Vagina (tissue), 2 donors: ENCODE results near the gene DKK2.

Experiments
- POLR2A ChIP-seq, 2 donors: fragments of 450-650 bp; IDR thresholded peaks; one replicate each; pipeline ENCODE4 v1.6.1; 2017; ENCODE audit warnings: antibody characterized with exemption in 2 of 2, mild to moderate bottlenecking in 2 of 2, moderate library complexity in 2 of 2
- TF ChIP-seq, protein P1 (sequence below), 3 experiments: fragments of 450-650 bp in 2 of 3; fragments of 200-600 bp in 1 of 3; sonication (generic) in 1 of 3; IDR thresholded peaks; one replicate each; pipeline ENCODE4 v1.5.1; 2017 to 2019; ENCODE audit warnings: antibody characterized with exemption in 3 of 3, mild to moderate bottlenecking in 2 of 3, moderate library complexity in 2 of 3

DNA sequence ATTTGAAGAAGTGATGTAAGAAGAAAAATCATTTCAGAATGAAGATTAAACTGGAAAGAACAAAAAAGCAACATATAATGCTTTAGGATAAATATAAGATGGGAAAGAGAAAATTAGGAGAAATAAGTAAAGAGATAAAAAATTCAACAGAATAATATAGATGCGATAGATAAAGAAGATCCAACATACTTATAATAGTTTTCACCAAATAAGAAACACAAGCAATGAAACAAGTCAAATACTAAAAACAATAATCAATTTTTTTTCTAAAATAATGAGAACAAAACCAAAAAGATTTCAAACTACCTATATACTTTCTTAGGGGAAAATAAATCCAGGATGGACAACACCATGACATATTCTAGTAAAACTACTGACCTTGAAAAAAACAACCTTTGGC lies 10.1 kb upstream of the DKK2 start:
- no peak for TF ChIP-seq POLR2A (IDR thresholded peaks at IDR 0.05)
- TF ChIP-seq, protein P1, sequence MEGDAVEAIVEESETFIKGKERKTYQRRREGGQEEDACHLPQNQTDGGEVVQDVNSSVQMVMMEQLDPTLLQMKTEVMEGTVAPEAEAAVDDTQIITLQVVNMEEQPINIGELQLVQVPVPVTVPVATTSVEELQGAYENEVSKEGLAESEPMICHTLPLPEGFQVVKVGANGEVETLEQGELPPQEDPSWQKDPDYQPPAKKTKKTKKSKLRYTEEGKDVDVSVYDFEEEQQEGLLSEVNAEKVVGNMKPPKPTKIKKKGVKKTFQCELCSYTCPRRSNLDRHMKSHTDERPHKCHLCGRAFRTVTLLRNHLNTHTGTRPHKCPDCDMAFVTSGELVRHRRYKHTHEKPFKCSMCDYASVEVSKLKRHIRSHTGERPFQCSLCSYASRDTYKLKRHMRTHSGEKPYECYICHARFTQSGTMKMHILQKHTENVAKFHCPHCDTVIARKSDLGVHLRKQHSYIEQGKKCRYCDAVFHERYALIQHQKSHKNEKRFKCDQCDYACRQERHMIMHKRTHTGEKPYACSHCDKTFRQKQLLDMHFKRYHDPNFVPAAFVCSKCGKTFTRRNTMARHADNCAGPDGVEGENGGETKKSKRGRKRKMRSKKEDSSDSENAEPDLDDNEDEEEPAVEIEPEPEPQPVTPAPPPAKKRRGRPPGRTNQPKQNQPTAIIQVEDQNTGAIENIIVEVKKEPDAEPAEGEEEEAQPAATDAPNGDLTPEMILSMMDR (IDR thresholded peaks at IDR 0.05), result no peak
